H9 (cell line): ENCODE measurements around the gene C12orf75. TPM values are rescaled to one million over a fixed set of nuclear protein-coding genes. Genes with fewer than 3 reads are reported as not detected.

Source experiments
- DNase-seq: peaks from one replicate; pipeline ENCODE4 v3.0.0-alpha.2; 2017
- H2AFZ ChIP-seq: one replicate; pipeline ENCODE4 v1.6.1; 2013; ENCODE audit warnings: mild to moderate bottlenecking, low read length, control low read depth, moderate library complexity
- H2AK5ac ChIP-seq: 2 replicates; pipeline ENCODE4 v1.6.1; 2013; ENCODE audit warnings: low read length, control low read depth, mixed read lengths; ENCODE audit not compliant: insufficient read length
- H2BK120ac ChIP-seq: one replicate; pipeline ENCODE4 v1.6.1; 2013; ENCODE audit warnings: low read depth, mild to moderate bottlenecking, low read length, control low read depth, inconsistent platforms; ENCODE audit not compliant: poor library complexity, severe bottlenecking
- H2BK12ac ChIP-seq: 2 replicates; pipeline ENCODE4 v1.6.1; 2013; ENCODE audit warnings: low read length, control low read depth, mixed read lengths, low read depth; ENCODE audit not compliant: insufficient read length
- H2BK15ac ChIP-seq: 2 replicates; pipeline ENCODE4 v1.6.1; 2013; ENCODE audit warnings: low read depth, low read length, control low read depth
- H2BK20ac ChIP-seq: one replicate; pipeline ENCODE4 v1.6.1; 2013; ENCODE audit warnings: low read depth, mild to moderate bottlenecking, low read length, control low read depth, inconsistent platforms; ENCODE audit not compliant: poor library complexity, severe bottlenecking
- H2BK5ac ChIP-seq: 2 replicates; pipeline ENCODE4 v1.6.1; 2013; ENCODE audit warnings: low read length, control low read depth, mixed read lengths; ENCODE audit not compliant: insufficient read length
- H3K14ac ChIP-seq: 2 replicates; pipeline ENCODE4 v1.6.1; 2013; ENCODE audit warnings: low read length, control low read depth; ENCODE audit not compliant: insufficient read depth
- H3K18ac ChIP-seq: 2 replicates; pipeline ENCODE4 v1.6.1; 2013; ENCODE audit warnings: low read depth, mild to moderate bottlenecking, mixed read lengths, low read length, control low read depth; ENCODE audit not compliant: insufficient read length
- H3K23ac ChIP-seq: 2 replicates; pipeline ENCODE4 v1.6.1; 2013; ENCODE audit warnings: low read length, control low read depth, mixed read lengths, low read depth; ENCODE audit not compliant: insufficient read length
- H3K23me2 ChIP-seq: 2 replicates; pipeline ENCODE4 v1.6.1; 2013; ENCODE audit warnings: low read depth, mild to moderate bottlenecking, mixed read lengths, low read length, control low read depth; ENCODE audit not compliant: insufficient read length, poor library complexity, severe bottlenecking
- H3K27ac ChIP-seq: 2 replicates; pipeline ENCODE4 v1.5.1; 2013; ENCODE audit warnings: low read length, control low read depth, mixed read lengths, low read depth; ENCODE audit not compliant: insufficient read length
- H3K27me3 ChIP-seq: 2 replicates; pipeline ENCODE4 v1.6.1; 2013; ENCODE audit warnings: low read length, control low read depth, inconsistent platforms; ENCODE audit not compliant: insufficient read depth
- H3K4ac ChIP-seq: 2 replicates; pipeline ENCODE4 v1.6.1; 2013; ENCODE audit warnings: low read depth, mild to moderate bottlenecking, control low read depth, inconsistent platforms, low read length, moderate library complexity
- H3K4me1 ChIP-seq: 2 replicates; pipeline ENCODE4 v1.6.1; 2013; ENCODE audit warnings: low read length, control low read depth, inconsistent platforms; ENCODE audit not compliant: insufficient read depth
- H3K4me2 ChIP-seq: 2 replicates; pipeline ENCODE4 v1.6.1; 2013; ENCODE audit warnings: low read length, control low read depth, mixed read lengths; ENCODE audit not compliant: insufficient read length, insufficient read depth
- H3K56ac ChIP-seq: 2 replicates; pipeline ENCODE4 v1.6.1; 2013; ENCODE audit warnings: low read depth, mild to moderate bottlenecking, mixed read lengths, low read length, control low read depth; ENCODE audit not compliant: insufficient read length
- H3K79me1 ChIP-seq: 2 replicates; pipeline ENCODE4 v1.6.1; 2013; ENCODE audit warnings: low read depth, mild to moderate bottlenecking, moderate library complexity, low read length, control low read depth, inconsistent platforms; ENCODE audit not compliant: insufficient read depth, poor library complexity, severe bottlenecking
- H3K79me2 ChIP-seq: 2 replicates; pipeline ENCODE4 v1.6.1; 2013; ENCODE audit warnings: low read length, control low read depth, inconsistent platforms; ENCODE audit not compliant: insufficient read depth
- H3K9ac ChIP-seq: 2 replicates; pipeline ENCODE4 v1.6.1; 2013; ENCODE audit warnings: low read length, control low read depth, mixed read lengths; ENCODE audit not compliant: insufficient read length; ENCODE audit errors: extremely low read depth
- H3K9me3 ChIP-seq: one replicate; pipeline ENCODE4 v1.6.1; 2013; ENCODE audit warnings: low read depth, low read length, inconsistent platforms; ENCODE audit not compliant: control insufficient read depth
- H3T11ph ChIP-seq: one replicate; pipeline ENCODE4 v1.6.1; 2013; ENCODE audit warnings: mild to moderate bottlenecking, low read length, control low read depth, inconsistent platforms
- H4K20me1 ChIP-seq: one replicate; pipeline ENCODE4 v1.6.1; 2013; ENCODE audit not compliant: control insufficient read depth, insufficient read length, insufficient read depth
- H4K5ac ChIP-seq: 2 replicates; pipeline ENCODE4 v1.6.1; 2013; ENCODE audit warnings: low read depth, mild to moderate bottlenecking, mixed read lengths, low read length, control low read depth; ENCODE audit not compliant: insufficient read length
- H4K8ac ChIP-seq: replicated peaks from 2 replicates; pipeline ENCODE4 v1.6.1; 2013; ENCODE audit warnings: low read length, control low read depth, mixed read lengths, low read depth; ENCODE audit not compliant: insufficient read length
- H4K91ac ChIP-seq: 2 replicates; pipeline ENCODE4 v1.6.1; 2013; ENCODE audit warnings: low read depth, mild to moderate bottlenecking, moderate library complexity, mixed read lengths, low read length, control low read depth; ENCODE audit not compliant: insufficient read length
- H3K27ac Mint-ChIP-seq, 3 experiments: 2 replicates in 2 of 3; 3 replicates in 1 of 3; pipeline ENCODE4 v1.8.0; 2020 to 2021; ENCODE audit warnings: mixed read lengths in 3 of 3, mild to moderate bottlenecking in 1 of 3, moderate library complexity in 1 of 3
- H3K27me3 Mint-ChIP-seq: 2 replicates; pipeline ENCODE4 v1.8.0; 2021; ENCODE audit warnings: low read depth, mild to moderate bottlenecking, moderate library complexity, mixed read lengths
- H3K36me3 Mint-ChIP-seq, 3 experiments: 2 replicates in 2 of 3; 3 replicates in 1 of 3; pipeline ENCODE4 v1.8.0; 2020 to 2021; ENCODE audit warnings: low read depth in 3 of 3, mixed read lengths in 3 of 3; ENCODE audit not compliant: insufficient read depth in 1 of 3
- H3K4me1 Mint-ChIP-seq, 2 experiments: 2 replicates each; pipeline ENCODE4 v1.8.0; 2020; ENCODE audit warnings: mixed read lengths in 2 of 2
- H3K4me3 Mint-ChIP-seq, 2 experiments: 2 replicates in 1 of 2; 3 replicates in 1 of 2; pipeline ENCODE4 v1.8.0; 2020 to 2021; ENCODE audit warnings: mild to moderate bottlenecking in 2 of 2, mixed read lengths in 2 of 2, moderate library complexity in 1 of 2
- H3K9me3 Mint-ChIP-seq, 2 experiments: 2 replicates in 1 of 2; 3 replicates in 1 of 2; pipeline ENCODE4 v1.8.0; 2020; ENCODE audit warnings: mild to moderate bottlenecking in 2 of 2, mixed read lengths in 2 of 2, moderate library complexity in 1 of 2
- CTCF ChIP-seq: fragments of 200-600 bp; sonication (generic); conservative IDR thresholded peaks from 3 replicates; pipeline ENCODE4 v1.8.0; 2021; ENCODE audit warnings: antibody characterized with exemption, mild to moderate bottlenecking
- total RNA-seq: library from RNA; stranded (reverse); gene quantifications from 2 replicates; pipeline ENCODE4 v1.2.1, GENCODE V29; 2021

Gene C12orf75
- total RNA-seq, 1 experiment from 2014 or later = 37.9 TPM

GRCh38 chr12:105355752-105356151 is 25.3 kb downstream of the C12orf75 start:
- Histone ChIP-seq H3K18ac (no peak overlapping the region), H4K5ac (no peak overlapping the region), H3K14ac (no peak overlapping the region), H2BK5ac (no peak overlapping the region), H3K27ac (no peak overlapping the region), H3K23me2 (no peaks in the 10 kb centered on the region), H3K9me3 (no peaks in the 10 kb centered on the region), H2BK12ac (no peak overlapping the region), H2BK20ac (no peak overlapping the region), H4K91ac (no peak overlapping the region), H3K4me1 (no peaks in the 10 kb centered on the region; the same call in 1 of the 2 replicates), H3K27me3 (no peaks in the 10 kb centered on the region), H3K79me1 (no peaks in the 10 kb centered on the region), H2BK120ac (no peak overlapping the region), H4K8ac (no peak overlapping the region), H3K56ac (no peak overlapping the region), H3K9ac (no peak overlapping the region), H3K79me2 (no peaks in the 10 kb centered on the region), H3K23ac (no peak overlapping the region), H2AFZ (no peak overlapping the region), H2AK5ac (no peak overlapping the region), H3T11ph (no peak overlapping the region), H2BK15ac (no peak overlapping the region), H4K20me1 (no peaks in the 10 kb centered on the region), H3K4ac (no peak overlapping the region), H3K4me2 (no peak overlapping the region)
- Mint-ChIP-seq H3K27me3 (peaks cover 2% of the 10 kb centered on the region; the same call in 1 of the 2 replicates), H3K36me3 (peaks cover 0 to 2% (median 0%) of the 10 kb centered on the region in 3 experiments; a peak in 2 of 7 replicates), H3K4me1 (peaks cover 18 to 21% of the 10 kb centered on the region in 2 experiments), H3K9me3 (no peaks in the 10 kb centered on the region; a peak in 1 of 5 replicates), H3K4me3 (no peak overlapping the region), H3K27ac (no peak overlapping the region)
- no peak for DNase-seq
- no peak for TF ChIP-seq CTCF
